H1 (cell line): ENCODE measurements around the gene PTPRJ. TPM values are rescaled to one million over a fixed set of nuclear protein-coding genes. Genes with fewer than 3 reads are reported as not detected.

Experiments used
- CTCF ChIA-PET: fragments of 300-600 bp; sonication (Branson Sonifier 250); formaldehyde crosslinking; loops from one replicate; lab custom pipeline; 2021; ENCODE audit not compliant: partially characterized antibody; lab: Charles Lee
- POLR2A ChIA-PET: fragments of 300-600 bp; sonication (Branson Sonifier 250); formaldehyde crosslinking; loops from one replicate; lab custom pipeline; 2021; ENCODE audit warnings: inconsistent platforms; ENCODE audit not compliant: partially characterized antibody; lab: Charles Lee
- DNase-seq, 2 experiments: peaks; one replicate each; pipeline versions ENCODE4 v3.0.0 to v3.0.0-alpha.2; 2010 to 2022; ENCODE audit warnings: low spot score in 2 of 2, low read depth in 1 of 2, mixed read lengths in 1 of 2
- FAIRE-seq: peaks from 2 replicates; lab custom pipeline; 2011; peaks lifted over from hg19 to GRCh38; lab: Jason Lieb, UNC
- H2AFZ ChIP-seq: 2 replicates; pipeline ENCODE4 v1.8.1; 2012; ENCODE audit warnings: low read length, inconsistent platforms
- H2AK5ac ChIP-seq: 2 replicates; pipeline ENCODE4 v1.6.1; 2013; ENCODE audit warnings: low read depth, low read length
- H2BK120ac ChIP-seq: replicated peaks from 2 replicates; pipeline ENCODE3; 2013; ENCODE audit warnings: low read depth, low read length, inconsistent platforms
- H2BK12ac ChIP-seq: 2 replicates; pipeline ENCODE4 v1.6.1; 2013; ENCODE audit warnings: low read depth, low read length
- H2BK15ac ChIP-seq: 2 replicates; pipeline ENCODE4 v1.6.1; 2013; ENCODE audit warnings: low read length
- H2BK20ac ChIP-seq: 2 replicates; pipeline ENCODE4 v1.6.1; 2013; ENCODE audit warnings: low read length
- H2BK5ac ChIP-seq: 2 replicates; pipeline ENCODE4 v1.6.1; 2013; ENCODE audit warnings: low read depth, low read length
- H3K14ac ChIP-seq: 2 replicates; pipeline ENCODE4 v1.6.1; 2013; ENCODE audit warnings: inconsistent platforms; ENCODE audit not compliant: insufficient read length
- H3K18ac ChIP-seq: 2 replicates; pipeline ENCODE4 v1.6.1; 2013; ENCODE audit warnings: low read length; ENCODE audit errors: extremely low read depth
- H3K23ac ChIP-seq: 2 replicates; pipeline ENCODE4 v1.6.1; 2013; ENCODE audit warnings: inconsistent platforms; ENCODE audit not compliant: insufficient read length
- H3K23me2 ChIP-seq: 2 replicates; pipeline ENCODE4 v1.6.1; 2013; ENCODE audit warnings: low read depth, low read length
- H3K27ac ChIP-seq: 2 replicates; pipeline ENCODE4 v1.6.1; 2011; ENCODE audit warnings: low read depth, low read length, inconsistent platforms
- H3K27me3 ChIP-seq, 4 experiments: replicated peaks in 1 of 4; 1 replicate in 1 of 4; 2 replicates in 3 of 4; pipeline versions ENCODE4 v1.6.1 to v1.8.1; 2011 to 2013; ENCODE audit warnings: low read length in 3 of 4, mild to moderate bottlenecking in 3 of 4, inconsistent platforms in 2 of 4, mixed read lengths in 2 of 4, moderate library complexity in 1 of 4; ENCODE audit not compliant: control insufficient read depth in 3 of 4, insufficient read depth in 3 of 4; ENCODE audit errors: extremely low read depth in 1 of 4
- H3K36me3 ChIP-seq, 4 experiments: 2 replicates each; pipeline versions ENCODE4 v1.6.1 to v1.8.1; 2011 to 2013; ENCODE audit warnings: mild to moderate bottlenecking in 4 of 4, low read length in 3 of 4, moderate library complexity in 2 of 4, control low read depth in 1 of 4, inconsistent platforms in 1 of 4; ENCODE audit not compliant: insufficient read depth in 4 of 4, control insufficient read depth in 2 of 4
- H3K4ac ChIP-seq: replicated peaks from 2 replicates; pipeline ENCODE3; 2013; ENCODE audit warnings: low read length, low read depth, mixed read lengths, inconsistent platforms; ENCODE audit not compliant: insufficient read length
- H3K4me1 ChIP-seq, 4 experiments: replicated peaks in 1 of 4; 1 replicate in 1 of 4; 2 replicates in 3 of 4; pipeline versions ENCODE4 v1.6.1 to v1.8.1; 2011 to 2013; ENCODE audit warnings: low read length in 3 of 4, inconsistent platforms in 2 of 4, mixed read lengths in 1 of 4; ENCODE audit not compliant: insufficient read depth in 4 of 4, control insufficient read depth in 3 of 4
- H3K4me2 ChIP-seq, 2 experiments: 2 replicates each; pipeline versions ENCODE4 v1.6.1 to v1.8.1; 2011 to 2013; ENCODE audit warnings: low read depth in 2 of 2, low read length in 2 of 2, control low read depth in 1 of 2, inconsistent platforms in 1 of 2, mild to moderate bottlenecking in 1 of 2; ENCODE audit not compliant: insufficient read depth in 1 of 2
- H3K4me3 ChIP-seq, 4 experiments: fragments of 200-600, 300-600 bp in 1 of 4; sonication (generic), shearing (Covaris generic), sonication (Bioruptor Twin) in 1 of 4; 2 replicates each; pipeline versions ENCODE4 v1.5.1 to v1.8.1; 2011 to 2016; ENCODE audit warnings: low read length in 4 of 4, low read depth in 3 of 4, control low read depth in 2 of 4, inconsistent platforms in 2 of 4, mild to moderate bottlenecking in 2 of 4, mixed read lengths in 1 of 4, moderate library complexity in 1 of 4; ENCODE audit not compliant: insufficient read depth in 2 of 4; ENCODE audit errors: extremely low read depth in 1 of 4
- H3K56ac ChIP-seq: replicated peaks from 2 replicates; pipeline ENCODE3; 2013; ENCODE audit warnings: low read depth, mild to moderate bottlenecking, mixed read lengths, low read length, inconsistent platforms; ENCODE audit not compliant: insufficient read length
- H3K79me1 ChIP-seq: 2 replicates; pipeline ENCODE4 v1.6.1; 2013; ENCODE audit warnings: low read depth, low read length, control low read depth
- H3K79me2 ChIP-seq, 2 experiments: 2 replicates each; pipeline versions ENCODE4 v1.6.1 to v1.8.1; 2012 to 2013; ENCODE audit warnings: low read length in 2 of 2, mild to moderate bottlenecking in 2 of 2, inconsistent platforms in 1 of 2; ENCODE audit not compliant: insufficient read depth in 2 of 2, control insufficient read depth in 1 of 2
- H3K9ac ChIP-seq, 4 experiments: replicated peaks in 1 of 4; 1 replicate in 1 of 4; 2 replicates in 3 of 4; pipeline versions ENCODE4 v1.6.1 to v1.8.1; 2011 to 2013; ENCODE audit warnings: low read depth in 3 of 4, low read length in 3 of 4, control low read depth in 2 of 4, mild to moderate bottlenecking in 2 of 4, moderate library complexity in 2 of 4, inconsistent platforms in 1 of 4; ENCODE audit errors: extremely low read depth in 1 of 4
- H3K9me3 ChIP-seq, 2 experiments: 2 replicates each; pipeline versions ENCODE4 v1.6.1 to v1.8.1; 2012 to 2013; ENCODE audit warnings: mild to moderate bottlenecking in 2 of 2, moderate library complexity in 2 of 2, control low read depth in 1 of 2, inconsistent platforms in 1 of 2, low read depth in 1 of 2, low read length in 1 of 2, mixed read lengths in 1 of 2; ENCODE audit not compliant: insufficient read depth in 2 of 2
- H4K20me1 ChIP-seq, 2 experiments: replicated peaks in 1 of 2; 2 replicates each; pipeline versions ENCODE3 to v1.8.1; 2011 to 2013; ENCODE audit warnings: inconsistent platforms in 2 of 2, low read length in 2 of 2, mild to moderate bottlenecking in 1 of 2; ENCODE audit not compliant: insufficient read depth in 2 of 2, control insufficient read depth in 1 of 2
- H4K5ac ChIP-seq: 2 replicates; pipeline ENCODE4 v1.6.1; 2013; ENCODE audit warnings: low read length, low read depth, mixed read lengths, inconsistent platforms; ENCODE audit not compliant: insufficient read length
- H4K8ac ChIP-seq: 2 replicates; pipeline ENCODE4 v1.8.0; 2013; ENCODE audit warnings: mild to moderate bottlenecking, moderate library complexity, low read length, inconsistent platforms; ENCODE audit not compliant: insufficient read depth; ENCODE audit errors: extremely low read depth
- H4K91ac ChIP-seq: replicated peaks from 2 replicates; pipeline ENCODE3; 2013; ENCODE audit warnings: low read length, mixed read lengths, inconsistent platforms; ENCODE audit not compliant: insufficient read length
- RXRA ChIP-seq: IDR thresholded peaks from 2 replicates; pipeline ENCODE4 v1.6.1; 2011; ENCODE audit warnings: low read depth, mild to moderate bottlenecking, low read length, moderate library complexity; ENCODE audit not compliant: insufficient read depth
- WGBS, 2 experiments: shearing (Covaris generic) in 1 of 2; methylation state at CpG; one replicate each; pipeline versions ENCODE4 v1.1.6 to v1.1.7; 2013 to 2015; ENCODE audit warnings: low lambda C conversion rate in 2 of 2, mixed read lengths in 2 of 2, inconsistent platforms in 1 of 2, low coverage in 1 of 2, missing lambda C conversion rate in 1 of 2; ENCODE audit not compliant: insufficient replicate concordance in 2 of 2, insufficient coverage in 1 of 2, insufficient read length in 1 of 2; ENCODE audit errors: extremely low coverage in 1 of 2, missing lambda C conversion rate in 1 of 2; 5-methylcytosine and 5-hydroxymethylcytosine counted together
- polyA plus RNA-seq, 7 experiments: library from polyadenylated mRNA; depleted of rRNA in 3 of 7; stranded (reverse) in 5 of 7; unstranded in 2 of 7; fragments of >200 nt in 5 of 7; fragments of 200-250 nt in 2 of 7; gene quantifications; 1 replicate in 5 of 7; 2 replicates in 1 of 7; 4 replicates in 1 of 7; pipeline versions ENCODE4 v1.2.1 to v1.2.3, GENCODE V29; 2011 to 2013; ENCODE audit warnings: missing spikeins in 2 of 7, mixed read lengths in 2 of 7
- total RNA-seq: library from RNA; stranded (reverse); fragmentation: NEBNext Ultra II Directional; extraction: Animal tissue kit (Norgen Biotek cat#: 25700); gene quantifications from 2 replicates; pipeline ENCODE4 v1.2.1, GENCODE V29; 2021

PTPRJ gene
- total and polyA plus RNA-seq, 2 of the 8 experiments (the other 6 are each of a cell fraction or from before 2014, with no cell fraction given) = 4.4 to 22.6 TPM

DNA sequence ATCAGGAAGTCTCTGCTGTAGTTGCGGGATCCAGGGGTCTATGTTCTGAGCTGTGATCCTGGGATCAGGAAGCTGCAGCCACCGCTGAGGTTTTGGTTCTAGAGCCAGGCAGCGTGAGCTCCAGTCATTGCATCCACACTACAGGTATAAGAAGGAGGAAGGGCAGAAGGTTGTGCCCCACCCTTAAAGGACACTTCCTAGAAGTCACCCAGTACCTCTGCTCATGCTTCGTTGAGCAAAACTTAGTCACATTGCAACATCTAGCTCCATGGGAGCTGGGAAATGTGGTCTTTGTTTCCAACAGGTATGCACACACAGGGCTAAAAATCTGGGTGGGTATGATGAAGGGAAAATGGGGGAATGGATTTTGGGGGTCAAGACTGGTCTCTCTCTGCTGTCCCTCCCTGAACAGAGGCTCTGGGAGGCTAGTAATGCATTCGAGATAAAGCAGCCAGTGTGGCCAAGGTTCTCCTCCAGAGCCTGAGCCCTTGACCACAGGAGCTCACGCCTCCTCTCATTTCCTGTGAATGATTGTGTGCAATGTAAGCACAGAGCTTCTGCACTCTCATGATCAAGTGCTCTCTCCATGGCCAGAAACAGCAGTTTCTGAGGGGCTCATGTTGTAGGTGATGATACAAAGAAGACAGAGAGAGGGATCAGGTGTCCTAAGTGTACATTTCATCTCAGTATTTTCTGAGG, 149.5 kb downstream of the PTPRJ start:
- Histone ChIP-seq H3K4me1 (peaks cover 0 to 3% (median under 1%) of the 10 kb centered on the region in 4 experiments; a peak in 2 of 7 replicates), H3K23me2 (no peaks in the 10 kb centered on the region; the same call in 1 of the 2 replicates), H3K4me3 (no peak overlapping the region), H2BK20ac (no peak overlapping the region), H4K20me1 (no peaks in the 10 kb centered on the region), H3K56ac (no peak overlapping the region), H3K14ac (no peak overlapping the region), H4K8ac (no peak overlapping the region), H3K79me2 (no peaks in the 10 kb centered on the region), H3K4me2 (no peak overlapping the region), H3K9ac (no peak overlapping the region), H3K27ac (no peak overlapping the region), H2AK5ac (no peak overlapping the region), H2BK5ac (no peak overlapping the region), H2AFZ (no peak overlapping the region), H4K5ac (no peak overlapping the region), H4K91ac (no peak overlapping the region), H2BK15ac (no peak overlapping the region), H2BK120ac (no peak overlapping the region), H3K9me3 (no peaks in the 10 kb centered on the region), H3K23ac (no peak overlapping the region), H3K18ac (no peak overlapping the region), H2BK12ac (no peak overlapping the region), H3K36me3 (peaks cover 0 to 7% (median 3%) of the 10 kb centered on the region in 4 experiments; a peak in 3 of 8 replicates), H3K27me3 (no peaks in the 10 kb centered on the region), H3K4ac (no peak overlapping the region), H3K79me1 (no peaks in the 10 kb centered on the region)
- CTCF ChIA-PET = no interaction called here
- FAIRE-seq = no peak
- DNase-seq = no peak
- no peak for TF ChIP-seq RXRA
- 92% methylated on average over 6 of the region's 6 CpGs; no CpG with 5 or more reads in 1 of the 2 experiments for WGBS, 2 experiments
- POLR2A ChIA-PET = no interaction called here
